Measurements from ENCODE around the gene HEXD. TPM values are rescaled to one million over a fixed set of nuclear protein-coding genes. Genes with fewer than 3 reads are reported as not detected.
"Not testable (repeated sequence)": the region's sequence is repeated elsewhere in the genome, so short reads cannot be mapped to it uniquely, and the experiment has no call there.

HEXD gene
- total RNA-seq, 1 donor from 2014 or later: 21.7 TPM

GRCh38 chr17:82382220-82382932 lies 35.8 kb upstream of the HEXD start:
- not testable (repeated sequence) for DNase-seq (ENCODE audit: low read depth)

- DNase-seq (ENCODE audit: low read depth): no peak
Observed at GRCh38 chr17:82382933-82383255, 35.3 kb upstream of the HEXD start.

- no peak for DNase-seq (ENCODE audit: low read depth)
Observed at GRCh38 chr17:82383411-82383810, 34.7 kb upstream of the HEXD start.

- DNase-seq (ENCODE audit: low read depth): no peak
Observed at GRCh38 chr17:82384051-82384729, 34.0 kb upstream of the HEXD start.

- DNase-seq (ENCODE audit: low read depth): peak; percentile 42
Observed at GRCh38 chr17:82384730-82385481, 33.2 kb upstream of the HEXD start.

- no peak for DNase-seq (ENCODE audit: low read depth)
Observed at GRCh38 chr17:82385559-82386254, 32.4 kb upstream of the HEXD start.

GRCh38 chr17:82386255-82386831 lies 31.8 kb upstream of the HEXD start:
- no peak for DNase-seq (ENCODE audit: low read depth)

- no peak for DNase-seq (ENCODE audit: low read depth)
Observed at GRCh38 chr17:82386881-82387704, 31.1 kb upstream of the HEXD start.

GRCh38 chr17:82387705-82388106 lies 30.4 kb upstream of the HEXD start:
- DNase-seq (ENCODE audit: low read depth): no peak

GRCh38 chr17:82388223-82388921 lies 29.8 kb upstream of the HEXD start:
- no peak for DNase-seq (ENCODE audit: low read depth)

GRCh38 chr17:82388922-82389283 lies 29.2 kb upstream of the HEXD start:
- no peak for DNase-seq (ENCODE audit: low read depth)

- DNase-seq (ENCODE audit: low read depth): no peak
Observed at GRCh38 chr17:82389379-82389778, 28.8 kb upstream of the HEXD start.

GRCh38 chr17:82390015-82390859 lies 27.9 kb upstream of the HEXD start:
- DNase-seq (ENCODE audit: low read depth): no peak

- no peak for DNase-seq (ENCODE audit: low read depth)
Observed at GRCh38 chr17:82390860-82391435, 27.2 kb upstream of the HEXD start.

GRCh38 chr17:82391496-82392066 lies 26.6 kb upstream of the HEXD start:
- DNase-seq (ENCODE audit: low read depth): no peak

- DNase-seq (ENCODE audit: low read depth): no peak
Observed at GRCh38 chr17:82392209-82392920, 25.8 kb upstream of the HEXD start.

GRCh38 chr17:82392941-82393340 lies 25.2 kb upstream of the HEXD start:
- no peak for DNase-seq (ENCODE audit: low read depth)

GRCh38 chr17:82394278-82394677 lies 23.9 kb upstream of the HEXD start:
- DNase-seq (ENCODE audit: low read depth): no peak
